NT2/D1 (cell line): ENCODE data around the gene TSPAN9.

Source experiments
- DNase-seq: peaks from one replicate; pipeline ENCODE4 v3.0.0-alpha.2; 2011; ENCODE audit warnings: low read depth, low spot score
- H3K27me3 ChIP-seq: 2 replicates; pipeline ENCODE4 v1.6.0; 2011; ENCODE audit warnings: mild to moderate bottlenecking; ENCODE audit not compliant: insufficient read length, insufficient read depth
- H3K36me3 ChIP-seq: 2 replicates; pipeline ENCODE4 v1.6.1; 2011; ENCODE audit warnings: mild to moderate bottlenecking, low read length, mixed read lengths; ENCODE audit not compliant: insufficient read depth, insufficient read length
- H3K4me1 ChIP-seq: 2 replicates; pipeline ENCODE4 v1.5.1; 2011; ENCODE audit not compliant: insufficient read depth, insufficient read length
- H3K4me3 ChIP-seq: 2 replicates; pipeline ENCODE4 v1.5.1; 2011; ENCODE audit warnings: low read depth; ENCODE audit not compliant: insufficient read length
- H3K9ac ChIP-seq: 2 replicates; pipeline ENCODE4 v1.6.0; 2011; ENCODE audit warnings: low read depth; ENCODE audit not compliant: insufficient read length
- H3K9me3 ChIP-seq: 2 replicates; pipeline ENCODE4 v1.5.1; 2011; ENCODE audit warnings: mild to moderate bottlenecking, low read length; ENCODE audit not compliant: insufficient read depth
- SUZ12 ChIP-seq: IDR thresholded peaks from 2 replicates; pipeline ENCODE4 v1.6.1; 2011; ENCODE audit not compliant: insufficient read length, insufficient read depth; ENCODE audit errors: extremely low read depth
- YY1 ChIP-seq: IDR thresholded peaks from 2 replicates; pipeline ENCODE4 v1.6.1; 2011; ENCODE audit not compliant: insufficient read length, insufficient read depth
- ZNF274 ChIP-seq: IDR thresholded peaks from 2 replicates; pipeline ENCODE4 v1.6.1; 2011; ENCODE audit warnings: mild to moderate bottlenecking, low read depth, low read length

The TSPAN9 gene

GRCh38 chr12:3122841-3123678 is 45.9 kb downstream of the TSPAN9 start:
- H3K4me3 ChIP-seq: no peak overlapping the region
- no peak for DNase-seq
- H3K27me3 ChIP-seq: no peaks in the 10 kb centered on the region
- H3K36me3 ChIP-seq: peaks cover 15% of the 10 kb centered on the region
- peaks cover 8% of the 10 kb centered on the region for H3K4me1 ChIP-seq
- H3K9me3 ChIP-seq: peaks cover 5% of the 10 kb centered on the region; the same call in 1 of the 2 replicates
- no peak; the same call in 1 of the 2 replicates for TF ChIP-seq ZNF274
- TF ChIP-seq YY1: no peak
- TF ChIP-seq SUZ12: no peak
- no peak overlapping the region for H3K9ac ChIP-seq

- no peaks in the 10 kb centered on the region for H3K27me3 ChIP-seq
- peaks cover 8% of the 10 kb centered on the region for H3K4me1 ChIP-seq
- TF ChIP-seq SUZ12 (no peak), YY1 (no peak), ZNF274 (no peak)
- no peak overlapping the region for H3K9ac ChIP-seq
- peaks cover 15% of the 10 kb centered on the region for H3K36me3 ChIP-seq
- peaks cover 5% of the 10 kb centered on the region; the same call in 1 of the 2 replicates for H3K9me3 ChIP-seq
- no peak for DNase-seq
- no peak overlapping the region for H3K4me3 ChIP-seq
These were observed 46.5 kb downstream of the TSPAN9 start for GRCh38 chr12:3123729-3124128.

- no peaks in the 10 kb centered on the region for H3K27me3 ChIP-seq
These were observed 47.7 kb downstream of the TSPAN9 start for GRCh38 chr12:3124917-3125316.

GRCh38 chr12:3125674-3126073 is 48.5 kb downstream of the TSPAN9 start:
- no peaks in the 10 kb centered on the region for H3K27me3 ChIP-seq
- H3K9ac ChIP-seq: no peak overlapping the region
- H3K9me3 ChIP-seq: peaks cover 5% of the 10 kb centered on the region; the same call in 1 of the 2 replicates
- H3K4me1 ChIP-seq: peaks cover 11% of the 10 kb centered on the region
- H3K4me3 ChIP-seq: no peak overlapping the region
- peaks cover 10% of the 10 kb centered on the region for H3K36me3 ChIP-seq
- no peak for TF ChIP-seq SUZ12
- TF ChIP-seq YY1: no peak
- TF ChIP-seq ZNF274: no peak
- DNase-seq: no peak

More at GRCh38 chr12:3124917-3125316, 47.7 kb downstream of the TSPAN9 start:
- DNase-seq: no peak
- Histone ChIP-seq H3K4me1 (peaks cover 7% of the 10 kb centered on the region), H3K9ac (no peak overlapping the region), H3K36me3 (peaks cover 15% of the 10 kb centered on the region), H3K9me3 (peaks cover 5% of the 10 kb centered on the region; the same call in 1 of the 2 replicates), H3K4me3 (no peak overlapping the region)
- TF ChIP-seq SUZ12 (no peak), YY1 (no peak), ZNF274 (no peak)

GRCh38 chr12:3127832-3128231 is 50.7 kb downstream of the TSPAN9 start:
- Histone ChIP-seq H3K4me1 (peaks cover 17% of the 10 kb centered on the region), H3K27me3 (no peaks in the 10 kb centered on the region), H3K9ac (no peak overlapping the region), H3K36me3 (peaks cover 8% of the 10 kb centered on the region), H3K9me3 (peaks cover 5% of the 10 kb centered on the region; the same call in 1 of the 2 replicates), H3K4me3 (no peak overlapping the region)
- TF ChIP-seq SUZ12 (no peak), ZNF274 (no peak), YY1 (no peak)
- no peak for DNase-seq

GRCh38 chr12:3128498-3129293 is 51.5 kb downstream of the TSPAN9 start:
- no peak for TF ChIP-seq YY1
- peaks cover 5% of the 10 kb centered on the region; the same call in 1 of the 2 replicates for H3K9me3 ChIP-seq
- no peaks in the 10 kb centered on the region for H3K27me3 ChIP-seq
- H3K36me3 ChIP-seq: peaks cover 8% of the 10 kb centered on the region
- no peak for DNase-seq
- peaks cover 14% of the 10 kb centered on the region for H3K4me1 ChIP-seq
- no peak overlapping the region for H3K4me3 ChIP-seq
- no peak overlapping the region for H3K9ac ChIP-seq
